Measurements from ENCODE around the gene GALNTL6.

GALNTL6 gene

GRCh38 chr4:172149329-172149728 is 336.1 kb downstream of the GALNTL6 start:
- no peaks in the 10 kb centered on the region for H3K9me3 ChIP-seq (ENCODE audit: insufficient read depth, low read length)
- H3K4me1 ChIP-seq (ENCODE audit: insufficient read depth, insufficient read length) = no peaks in the 10 kb centered on the region
- no peak overlapping the region for H3K9ac ChIP-seq (ENCODE audit: insufficient read length, low read depth)
- no peaks in the 10 kb centered on the region for H3K27me3 ChIP-seq (ENCODE audit: insufficient read depth, insufficient read length)
- no peaks in the 10 kb centered on the region for H3K36me3 ChIP-seq (ENCODE audit: insufficient read depth, insufficient read length, low read length)
- no peak overlapping the region for H3K4me3 ChIP-seq (ENCODE audit: insufficient read length, low read depth)
- no peak for DNase-seq (ENCODE audit: low read depth, low spot score)
- TF ChIP-seq SUZ12 (IDR thresholded peaks at IDR 0.05; ENCODE audit: extremely low read depth, insufficient read depth, insufficient read length) (no peak), YY1 (IDR thresholded peaks at IDR 0.05; ENCODE audit: insufficient read depth, insufficient read length) (no peak), ZNF274 (IDR thresholded peaks at IDR 0.05; ENCODE audit: low read depth, low read length) (no peak)

GRCh38 chr4:172152284-172152683 is 339.1 kb downstream of the GALNTL6 start:
- no peaks in the 10 kb centered on the region for H3K9me3 ChIP-seq (ENCODE audit: insufficient read depth, low read length)
- no peak overlapping the region for H3K9ac ChIP-seq (ENCODE audit: insufficient read length, low read depth)
- no peaks in the 10 kb centered on the region for H3K27me3 ChIP-seq (ENCODE audit: insufficient read depth, insufficient read length)
- no peaks in the 10 kb centered on the region for H3K4me1 ChIP-seq (ENCODE audit: insufficient read depth, insufficient read length)
- TF ChIP-seq ZNF274 (IDR thresholded peaks at IDR 0.05; ENCODE audit: low read depth, low read length) = no peak
- TF ChIP-seq YY1 (IDR thresholded peaks at IDR 0.05; ENCODE audit: insufficient read depth, insufficient read length) = no peak
- no peak for TF ChIP-seq SUZ12 (IDR thresholded peaks at IDR 0.05; ENCODE audit: extremely low read depth, insufficient read depth, insufficient read length)
- H3K4me3 ChIP-seq (ENCODE audit: insufficient read length, low read depth) = no peak overlapping the region
- no peaks in the 10 kb centered on the region for H3K36me3 ChIP-seq (ENCODE audit: insufficient read depth, insufficient read length, low read length)
- DNase-seq (ENCODE audit: low read depth, low spot score) = no peak

- Histone ChIP-seq H3K27me3 (ENCODE audit: insufficient read depth, insufficient read length) (no peaks in the 10 kb centered on the region), H3K4me3 (ENCODE audit: insufficient read length, low read depth) (no peak overlapping the region), H3K36me3 (ENCODE audit: insufficient read depth, insufficient read length, low read length) (no peaks in the 10 kb centered on the region), H3K9ac (ENCODE audit: insufficient read length, low read depth) (no peak overlapping the region), H3K9me3 (ENCODE audit: insufficient read depth, low read length) (no peaks in the 10 kb centered on the region), H3K4me1 (ENCODE audit: insufficient read depth, insufficient read length) (no peaks in the 10 kb centered on the region)
- no peak for TF ChIP-seq YY1 (IDR thresholded peaks at IDR 0.05; ENCODE audit: insufficient read depth, insufficient read length)
- no peak for TF ChIP-seq ZNF274 (IDR thresholded peaks at IDR 0.05; ENCODE audit: low read depth, low read length)
- DNase-seq (ENCODE audit: low read depth, low spot score) = no peak
Measured at GRCh38 chr4:172153719-172154118, 340.5 kb downstream of the GALNTL6 start.

- no peak for TF ChIP-seq ZNF274 (IDR thresholded peaks at IDR 0.05; ENCODE audit: low read depth, low read length)
- TF ChIP-seq YY1 (IDR thresholded peaks at IDR 0.05; ENCODE audit: insufficient read depth, insufficient read length) = no peak
- no peak for TF ChIP-seq SUZ12 (IDR thresholded peaks at IDR 0.05; ENCODE audit: extremely low read depth, insufficient read depth, insufficient read length)
- DNase-seq (ENCODE audit: low read depth, low spot score) = no peak
- Histone ChIP-seq H3K27me3 (ENCODE audit: insufficient read depth, insufficient read length) (no peaks in the 10 kb centered on the region), H3K4me3 (ENCODE audit: insufficient read length, low read depth) (no peak overlapping the region), H3K36me3 (ENCODE audit: insufficient read depth, insufficient read length, low read length) (no peaks in the 10 kb centered on the region), H3K4me1 (ENCODE audit: insufficient read depth, insufficient read length) (no peaks in the 10 kb centered on the region), H3K9ac (ENCODE audit: insufficient read length, low read depth) (no peak overlapping the region), H3K9me3 (ENCODE audit: insufficient read depth, low read length) (no peaks in the 10 kb centered on the region)
Measured at GRCh38 chr4:172155838-172156345, 342.7 kb downstream of the GALNTL6 start.

- Histone ChIP-seq H3K9me3 (ENCODE audit: insufficient read depth, low read length) (no peaks in the 10 kb centered on the region), H3K9ac (ENCODE audit: insufficient read length, low read depth) (no peak overlapping the region), H3K4me3 (ENCODE audit: insufficient read length, low read depth) (no peak overlapping the region), H3K4me1 (ENCODE audit: insufficient read depth, insufficient read length) (no peaks in the 10 kb centered on the region), H3K27me3 (ENCODE audit: insufficient read depth, insufficient read length) (no peaks in the 10 kb centered on the region), H3K36me3 (ENCODE audit: insufficient read depth, insufficient read length, low read length) (no peaks in the 10 kb centered on the region)
- no peak for TF ChIP-seq SUZ12 (IDR thresholded peaks at IDR 0.05; ENCODE audit: extremely low read depth, insufficient read depth, insufficient read length)
- TF ChIP-seq YY1 (IDR thresholded peaks at IDR 0.05; ENCODE audit: insufficient read depth, insufficient read length) = no peak
- TF ChIP-seq ZNF274 (IDR thresholded peaks at IDR 0.05; ENCODE audit: low read depth, low read length) = no peak
- no peak for DNase-seq (ENCODE audit: low read depth, low spot score)
Measured at GRCh38 chr4:172157946-172158345, 344.7 kb downstream of the GALNTL6 start.

- DNase-seq (ENCODE audit: low read depth, low spot score) = no peak
- TF ChIP-seq SUZ12 (IDR thresholded peaks at IDR 0.05; ENCODE audit: extremely low read depth, insufficient read depth, insufficient read length) = no peak
- no peak for TF ChIP-seq YY1 (IDR thresholded peaks at IDR 0.05; ENCODE audit: insufficient read depth, insufficient read length)
- TF ChIP-seq ZNF274 (IDR thresholded peaks at IDR 0.05; ENCODE audit: low read depth, low read length) = no peak
- Histone ChIP-seq H3K9me3 (ENCODE audit: insufficient read depth, low read length) (no peaks in the 10 kb centered on the region), H3K4me1 (ENCODE audit: insufficient read depth, insufficient read length) (no peaks in the 10 kb centered on the region), H3K36me3 (ENCODE audit: insufficient read depth, insufficient read length, low read length) (no peaks in the 10 kb centered on the region), H3K4me3 (ENCODE audit: insufficient read length, low read depth) (no peak overlapping the region), H3K27me3 (ENCODE audit: insufficient read depth, insufficient read length) (no peaks in the 10 kb centered on the region), H3K9ac (ENCODE audit: insufficient read length, low read depth) (no peak overlapping the region)
Measured at GRCh38 chr4:172163215-172163614, 350.0 kb downstream of the GALNTL6 start.

- DNase-seq (ENCODE audit: low read depth, low spot score) = no peak
- TF ChIP-seq YY1 (IDR thresholded peaks at IDR 0.05; ENCODE audit: insufficient read depth, insufficient read length) = no peak
- TF ChIP-seq SUZ12 (IDR thresholded peaks at IDR 0.05; ENCODE audit: extremely low read depth, insufficient read depth, insufficient read length) = no peak
- no peak for TF ChIP-seq ZNF274 (IDR thresholded peaks at IDR 0.05; ENCODE audit: low read depth, low read length)
- H3K9me3 ChIP-seq (ENCODE audit: insufficient read depth, low read length) = no peaks in the 10 kb centered on the region
- H3K4me3 ChIP-seq (ENCODE audit: insufficient read length, low read depth) = no peak overlapping the region
- no peaks in the 10 kb centered on the region for H3K36me3 ChIP-seq (ENCODE audit: insufficient read depth, insufficient read length, low read length)
- no peak overlapping the region for H3K9ac ChIP-seq (ENCODE audit: insufficient read length, low read depth)
- no peaks in the 10 kb centered on the region for H3K4me1 ChIP-seq (ENCODE audit: insufficient read depth, insufficient read length)
- H3K27me3 ChIP-seq (ENCODE audit: insufficient read depth, insufficient read length) = no peaks in the 10 kb centered on the region
Measured at GRCh38 chr4:172168888-172169287, 355.7 kb downstream of the GALNTL6 start.
